H1 (cell line): ENCODE measurements around the gene TFRC.

Source experiments
- CTCF ChIP-seq, 3 experiments: IDR thresholded peaks; 1 replicate in 2 of 3; 2 replicates in 1 of 3; pipeline versions ENCODE4 v1.5.1 to v1.6.1; 2011; ENCODE audit warnings: low read length in 3 of 3, mild to moderate bottlenecking in 3 of 3, inconsistent platforms in 2 of 3, low read depth in 1 of 3, moderate library complexity in 1 of 3; ENCODE audit not compliant: insufficient read depth in 1 of 3; ENCODE audit errors: control extremely low read depth in 1 of 3
- EP300 ChIP-seq, 2 experiments: IDR thresholded peaks; 1 replicate in 1 of 2; 2 replicates in 1 of 2; pipeline ENCODE4 v1.6.1; 2011 to 2012; ENCODE audit warnings: low read depth in 2 of 2, low read length in 2 of 2, mild to moderate bottlenecking in 2 of 2, borderline replicate concordance in 1 of 2, inconsistent platforms in 1 of 2, moderate library complexity in 1 of 2
- EZH2 ChIP-seq: fragments of 200-600 bp; sonication (generic); IDR thresholded peaks from 2 replicates; pipeline ENCODE4 v1.7.1; 2012; ENCODE audit warnings: low read depth, mild to moderate bottlenecking, moderate library complexity, low read length, inconsistent platforms; ENCODE audit not compliant: severe bottlenecking
- GABPA ChIP-seq: IDR thresholded peaks from 2 replicates; pipeline ENCODE4 v1.6.1; 2011; ENCODE audit warnings: mild to moderate bottlenecking, low read length, moderate library complexity, borderline replicate concordance; ENCODE audit not compliant: insufficient read depth
- HDAC6 ChIP-seq: IDR thresholded peaks from one replicate; pipeline ENCODE4 v1.7.1; 2012; ENCODE audit warnings: low read depth, mild to moderate bottlenecking, inconsistent platforms, low read length, moderate library complexity
- MAX ChIP-seq: IDR thresholded peaks from 2 replicates; pipeline ENCODE4 v1.6.1; 2012; ENCODE audit warnings: inconsistent platforms
- ZNF274 ChIP-seq: IDR thresholded peaks from 2 replicates; pipeline ENCODE4 v1.7.0; 2012; ENCODE audit warnings: low read length, borderline replicate concordance; ENCODE audit errors: extremely low read depth

GRCh38 chr3:196097373-196098154 is 15.7 kb upstream of the TFRC start:
- TF ChIP-seq ZNF274: no peak
- TF ChIP-seq CTCF (IDR thresholded peaks at IDR 0.05; ENCODE audit: control extremely low read depth in 1 of 3, insufficient read depth in 1 of 3, low read depth in 1 of 3, low read length in 3 of 3): no peak
- no peak for TF ChIP-seq HDAC6
- TF ChIP-seq MAX: no peak
- no peak for TF ChIP-seq EZH2
- no peak for TF ChIP-seq GABPA
- TF ChIP-seq EP300 (IDR thresholded peaks at IDR 0.05; ENCODE audit: borderline replicate concordance in 1 of 2, low read depth in 2 of 2, low read length in 2 of 2): no peak
